ENCODE results near the gene RECQL. TPM values are rescaled to one million over a fixed set of nuclear protein-coding genes. Genes with fewer than 3 reads are reported as not detected.
A peak's percentile ranks its signal among the peaks of the same experiment; 100 is the strongest.

The RECQL gene
- total RNA-seq, 6 donors from 2014 or later, result 15.7 to 34.2 (median 28.0) TPM

GRCh38 chr12:21529456-21529855, 28.0 kb upstream of the RECQL start:
- H3K9me3 ChIP-seq, result no peaks in the 10 kb centered on the region
- no peaks in the 10 kb centered on the region for H3K36me3 ChIP-seq
- ATAC-seq (ENCODE audit: low FRiP score in 2 of 2), result no peak
- no peak overlapping the region for H3K4me3 ChIP-seq
- no peak for DNase-seq
- no peak overlapping the region for H3K27ac ChIP-seq
- peaks cover 0 to 25% (median 12%) of the 10 kb centered on the region in 4 donors for H3K4me1 ChIP-seq
- whole genome bisulfite sequencing, 2 donors, result 77 to 82% methylated on average over 2 of the region's 2 CpGs
- H3K27me3 ChIP-seq, result peaks cover 0 to 10% (median 2%) of the 10 kb centered on the region in 4 donors
- TF ChIP-seq EP300 (IDR thresholded peaks at IDR 0.05) (no peak), POLR2AphosphoS5 (IDR thresholded peaks at IDR 0.05) (no peak), POLR2A (IDR thresholded peaks at IDR 0.05) (no peak), CTCF (IDR thresholded peaks at IDR 0.05) (no peak)

GRCh38 chr12:21528953-21529352, 27.5 kb upstream of the RECQL start:
- H3K9me3 ChIP-seq, result peaks cover 0 to 2% (median 0%) of the 10 kb centered on the region in 4 donors
- peaks cover 0 to 10% (median 2%) of the 10 kb centered on the region in 4 donors for H3K27me3 ChIP-seq
- DNase-seq (peak in 1 of 2 donors; percentile 28), ATAC-seq (ENCODE audit: low FRiP score in 2 of 2) (no peak)
- H3K4me3 ChIP-seq, result no peak overlapping the region
- no peaks in the 10 kb centered on the region for H3K36me3 ChIP-seq
- TF ChIP-seq POLR2AphosphoS5 (IDR thresholded peaks at IDR 0.05), result no peak
- TF ChIP-seq POLR2A (IDR thresholded peaks at IDR 0.05), result no peak
- no peak for TF ChIP-seq CTCF (IDR thresholded peaks at IDR 0.05)
- TF ChIP-seq EP300 (IDR thresholded peaks at IDR 0.05), result no peak
- 49 to 62% methylated on average over 5 of the region's 5 CpGs for WGBS, 2 donors
- no peak overlapping the region for H3K27ac ChIP-seq
- peaks cover 0 to 25% (median 12%) of the 10 kb centered on the region in 4 donors for H3K4me1 ChIP-seq

- 1 to 2% methylated on average over 15 to 34 of the region's 57 CpGs for WGBS, 2 donors
- DNase-seq, result peak; percentile 41 to 89
- H3K36me3 ChIP-seq, result no peaks in the 10 kb centered on the region
- no peak for TF ChIP-seq CTCF (IDR thresholded peaks at IDR 0.05)
- no peak for TF ChIP-seq POLR2A (IDR thresholded peaks at IDR 0.05)
- ATAC-seq (ENCODE audit: low FRiP score in 2 of 2), result peak; percentile 57 to 84
- H3K4me1 ChIP-seq, result peaks cover 0 to 25% (median 12%) of the 10 kb centered on the region in 4 donors
- H3K27ac ChIP-seq, result peak overlapping the region in 1 of 4 donors; percentile 40
- H3K27me3 ChIP-seq, result peaks cover 0 to 10% (median 2%) of the 10 kb centered on the region in 4 donors
- H3K4me3 ChIP-seq, result peak overlapping the region; percentile 49 to 65 (median 56)
- H3K9me3 ChIP-seq, result peaks cover 0 to 3% (median 0%) of the 10 kb centered on the region in 4 donors
Observed at GRCh38 chr12:21527451-21528180, 26.2 kb upstream of the RECQL start.

- H3K4me3 ChIP-seq, result peak overlapping the region in 3 of 4 donors; percentile 49 to 65 (median 59)
- ATAC-seq (ENCODE audit: low FRiP score in 2 of 2), result no peak
- peaks cover 0 to 25% (median 12%) of the 10 kb centered on the region in 4 donors for H3K4me1 ChIP-seq
- no peaks in the 10 kb centered on the region for H3K36me3 ChIP-seq
- peaks cover 0 to 3% (median 0%) of the 10 kb centered on the region in 4 donors for H3K9me3 ChIP-seq
- TF ChIP-seq EP300 (IDR thresholded peaks at IDR 0.05), result no peak
- TF ChIP-seq CTCF (IDR thresholded peaks at IDR 0.05), result no peak
- no peak for TF ChIP-seq POLR2AphosphoS5 (IDR thresholded peaks at IDR 0.05)
- no peak for TF ChIP-seq POLR2A (IDR thresholded peaks at IDR 0.05)
- peaks cover 0 to 10% (median 2%) of the 10 kb centered on the region in 4 donors for H3K27me3 ChIP-seq
- no peak for DNase-seq
- 46 to 57% methylated on average over 12 of the region's 12 CpGs for WGBS, 2 donors
- no peak overlapping the region for H3K27ac ChIP-seq
Observed at GRCh38 chr12:21526721-21527345, 25.4 kb upstream of the RECQL start.
